NOMO-1 treated with dmso at 0.1 percent for 144 hours (cell line): Measurements from ENCODE around the gene SYT15B.
"Not testable (repeated sequence)": the region's sequence is repeated elsewhere in the genome, so short reads cannot be mapped to it uniquely, and the experiment has no call there.

ENCODE experiments used
- DNase-seq: peaks from one replicate; lab custom pipeline; 2025; ENCODE audit not compliant: unreplicated experiment; lab: John Stamatoyannopoulos, UW

Gene SYT15B

DNA sequence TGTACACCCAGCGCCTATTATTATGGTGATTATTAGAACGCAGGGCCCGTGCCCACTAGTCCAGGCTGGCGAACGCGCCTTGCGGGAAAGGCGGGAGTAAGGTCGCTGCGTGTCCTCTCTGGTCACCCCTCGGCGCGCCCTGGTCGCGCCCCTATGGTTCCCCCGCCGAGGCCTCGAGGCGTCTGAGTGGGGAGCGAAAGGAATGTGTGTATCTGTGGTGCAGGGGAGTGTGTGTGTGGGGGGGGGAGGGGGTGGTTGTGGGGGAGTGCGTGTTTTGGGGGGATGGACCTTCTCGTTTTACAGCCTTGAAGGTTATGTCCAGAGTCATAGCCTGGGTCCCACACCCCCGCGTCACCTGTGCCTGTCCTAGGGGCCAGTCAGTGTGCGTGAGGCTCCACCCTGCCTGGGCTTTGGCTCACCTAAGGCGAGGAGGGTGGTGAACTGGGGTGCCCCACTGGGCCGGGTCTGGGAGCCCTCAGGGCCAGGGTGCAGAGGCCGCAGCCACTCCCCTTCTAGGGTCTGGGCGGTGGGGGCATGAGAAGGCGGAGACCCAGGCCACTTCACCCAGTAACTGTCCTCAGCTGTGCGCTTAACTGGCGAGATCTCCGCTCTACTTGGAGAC, at the start of gene SYT15B:
SYT15B (minus strand) TSS at position 39 of the 622 bp plus-strand sequence. CDS start 952 bp downstream, outside the sequence.
- not testable (repeated sequence) for DNase-seq

DNA sequence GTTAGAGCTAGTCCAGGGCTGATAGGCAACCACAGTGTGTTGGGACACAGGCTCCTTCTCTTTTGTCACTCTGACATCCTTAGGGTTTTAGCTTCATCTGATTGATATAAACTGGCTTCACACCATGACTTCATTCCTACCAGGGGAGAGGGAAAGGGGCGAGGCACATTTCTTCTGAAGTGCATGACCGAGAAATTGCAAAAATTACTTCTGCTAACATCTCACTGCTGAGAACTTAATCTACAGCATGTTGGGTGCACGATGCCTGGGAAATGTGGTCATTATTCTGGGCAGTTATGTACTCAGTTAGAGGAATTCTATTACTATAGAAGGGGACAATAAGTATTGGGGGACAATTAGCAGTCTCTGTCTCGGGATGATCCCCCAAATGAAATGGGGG, 16.2 kb upstream of the SYT15B start:
- DNase-seq, result not testable (repeated sequence)

DNA sequence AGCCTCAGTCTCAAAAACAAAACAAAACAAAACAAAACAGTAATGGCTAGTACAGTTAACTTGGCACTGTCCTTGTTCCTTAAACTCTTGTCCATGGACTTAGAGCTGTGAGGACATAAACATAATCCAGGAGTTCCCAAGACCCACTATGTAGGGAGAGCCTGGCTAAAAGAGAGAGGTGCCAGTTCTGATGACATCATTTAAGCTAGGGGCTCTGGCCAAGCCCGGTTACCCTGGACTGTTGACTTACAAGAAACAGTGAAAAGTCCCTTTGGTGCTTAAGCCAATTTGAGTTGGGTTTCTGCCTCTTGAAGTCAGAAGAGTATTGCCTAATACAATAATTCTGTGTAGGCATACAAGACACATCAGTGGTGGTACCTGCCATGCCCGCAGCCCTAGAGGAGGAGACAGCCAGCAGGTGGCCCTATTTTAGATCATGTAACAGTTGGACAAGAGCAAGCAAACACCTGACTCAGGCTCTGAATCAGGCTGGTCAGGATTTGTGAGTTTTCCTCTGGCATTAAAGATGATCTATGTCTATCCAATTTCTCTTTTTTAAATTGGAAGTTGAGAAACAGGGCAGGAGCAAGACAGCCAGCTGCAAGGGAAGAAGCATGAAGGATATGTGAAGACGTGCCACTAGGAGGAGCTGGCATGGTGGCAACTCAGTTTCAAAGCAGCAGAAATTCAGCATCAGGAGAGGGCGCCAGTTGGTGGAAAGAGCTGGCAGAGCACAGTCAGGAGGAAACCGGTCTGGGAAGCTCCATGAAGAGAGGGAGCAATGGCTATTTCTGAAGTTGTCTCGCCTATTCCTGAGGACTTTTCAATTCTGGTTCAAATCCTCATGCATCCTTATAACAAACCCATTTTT, 12.2 kb upstream of the SYT15B start:
- not testable (repeated sequence) for DNase-seq

DNA sequence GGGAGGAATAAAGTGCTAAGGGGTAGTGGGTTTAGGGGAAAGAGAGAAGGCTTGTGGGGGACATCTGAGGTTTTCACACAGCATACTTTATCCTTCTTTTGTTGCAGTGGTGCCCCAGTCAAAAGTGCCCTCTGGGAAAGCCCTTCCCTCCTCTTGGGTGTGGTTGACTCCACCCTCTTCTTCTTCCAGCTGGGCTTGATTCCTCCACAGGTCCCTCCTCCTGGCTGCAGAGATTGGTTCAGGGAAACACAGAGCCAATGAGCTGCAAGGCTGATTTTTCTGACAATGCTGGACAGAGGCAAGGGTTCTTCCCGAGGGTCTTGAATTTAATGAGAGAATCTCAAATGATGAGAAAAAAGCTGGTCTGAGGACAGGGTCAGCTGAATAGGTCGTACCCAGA, 7.4 kb upstream of the SYT15B start:
- not testable (repeated sequence) for DNase-seq

DNA sequence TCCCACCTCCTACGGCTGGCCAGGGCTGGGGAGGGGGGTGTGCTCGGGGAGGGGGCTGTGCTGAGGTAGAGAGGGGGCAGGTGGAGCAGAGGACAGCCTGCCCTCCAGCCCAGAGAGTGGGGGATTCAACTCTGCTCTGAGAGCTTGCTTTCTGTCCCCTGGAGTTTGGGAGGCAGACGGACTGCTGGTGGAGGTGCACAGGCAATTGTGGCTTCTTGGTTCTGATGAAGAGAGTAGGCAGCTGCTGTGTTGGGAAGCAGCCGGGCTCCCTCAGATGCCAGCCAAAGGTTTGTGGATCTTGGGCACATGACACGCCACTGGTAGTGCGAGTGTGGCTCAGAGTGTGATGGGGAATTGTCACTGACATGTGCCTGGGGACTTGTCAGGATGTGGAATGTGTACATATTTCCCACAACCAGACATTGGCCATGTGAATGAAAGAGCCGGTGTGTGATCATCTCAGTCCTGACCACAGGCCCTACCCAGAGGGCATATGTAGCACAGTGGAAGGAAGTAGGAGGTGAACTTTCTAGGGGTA, 5.3 kb upstream of the SYT15B start:
- DNase-seq, result not testable (repeated sequence)

DNA sequence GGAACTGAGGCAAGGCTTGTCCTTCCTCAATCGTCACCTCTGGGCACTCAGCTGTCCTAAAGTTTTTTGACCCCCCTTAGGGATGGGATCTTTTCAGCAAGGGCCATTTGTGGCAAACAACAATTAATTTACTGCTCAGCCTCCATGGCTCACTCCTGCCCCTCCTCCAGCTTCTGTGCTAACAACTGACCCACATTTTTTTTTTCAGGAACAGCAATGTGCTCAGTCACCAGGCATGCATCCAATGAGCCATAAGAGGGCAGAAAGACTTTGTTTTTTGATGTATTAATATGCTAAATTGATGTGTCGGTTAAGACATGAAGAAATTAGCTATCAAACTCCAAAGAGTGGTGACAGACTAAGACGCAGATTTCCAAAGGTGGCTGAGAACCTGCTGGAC, 4.7 kb upstream of the SYT15B start:
- DNase-seq, result not testable (repeated sequence)

DNA sequence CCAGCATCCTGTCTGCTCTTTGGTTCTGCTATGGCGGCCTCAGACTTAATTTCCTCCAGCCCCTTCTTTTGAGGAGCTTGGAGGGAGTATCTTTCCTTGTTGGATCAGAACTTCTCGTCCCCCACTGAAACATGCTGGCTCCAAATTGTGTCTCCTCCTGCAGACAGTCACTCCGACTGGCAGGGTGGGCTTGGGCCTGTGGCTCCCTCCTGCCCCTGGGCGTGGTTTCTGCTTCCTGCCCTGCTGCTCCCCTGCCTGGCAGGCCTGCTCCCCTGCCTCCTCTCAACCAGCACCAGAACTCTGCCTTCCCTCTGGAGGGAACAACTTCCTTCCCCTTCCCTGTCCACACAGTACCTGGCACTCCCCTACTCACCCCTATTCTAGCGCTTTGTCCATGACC, 3.8 kb upstream of the SYT15B start:
- not testable (repeated sequence) for DNase-seq

DNA sequence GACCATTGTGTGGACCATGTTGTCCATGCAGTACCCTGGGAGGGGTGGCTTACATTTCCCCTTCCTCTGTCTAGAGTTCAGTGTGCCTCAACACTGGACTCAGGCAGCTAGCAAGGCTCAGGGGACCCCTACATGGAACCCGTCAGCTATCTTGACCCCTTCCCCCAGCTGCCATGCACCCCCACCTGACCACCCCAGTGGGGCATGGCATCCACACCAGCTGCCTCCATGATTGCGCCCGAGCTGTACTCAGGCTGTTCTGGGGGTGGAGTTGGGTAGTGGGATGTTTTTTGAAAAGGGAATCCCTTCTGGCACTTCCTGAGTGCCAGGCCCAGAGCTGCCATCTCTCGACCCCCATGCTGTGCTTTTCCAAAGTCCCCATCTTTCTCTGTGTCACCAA, 1.8 kb upstream of the SYT15B start:
- not testable (repeated sequence) for DNase-seq

DNA sequence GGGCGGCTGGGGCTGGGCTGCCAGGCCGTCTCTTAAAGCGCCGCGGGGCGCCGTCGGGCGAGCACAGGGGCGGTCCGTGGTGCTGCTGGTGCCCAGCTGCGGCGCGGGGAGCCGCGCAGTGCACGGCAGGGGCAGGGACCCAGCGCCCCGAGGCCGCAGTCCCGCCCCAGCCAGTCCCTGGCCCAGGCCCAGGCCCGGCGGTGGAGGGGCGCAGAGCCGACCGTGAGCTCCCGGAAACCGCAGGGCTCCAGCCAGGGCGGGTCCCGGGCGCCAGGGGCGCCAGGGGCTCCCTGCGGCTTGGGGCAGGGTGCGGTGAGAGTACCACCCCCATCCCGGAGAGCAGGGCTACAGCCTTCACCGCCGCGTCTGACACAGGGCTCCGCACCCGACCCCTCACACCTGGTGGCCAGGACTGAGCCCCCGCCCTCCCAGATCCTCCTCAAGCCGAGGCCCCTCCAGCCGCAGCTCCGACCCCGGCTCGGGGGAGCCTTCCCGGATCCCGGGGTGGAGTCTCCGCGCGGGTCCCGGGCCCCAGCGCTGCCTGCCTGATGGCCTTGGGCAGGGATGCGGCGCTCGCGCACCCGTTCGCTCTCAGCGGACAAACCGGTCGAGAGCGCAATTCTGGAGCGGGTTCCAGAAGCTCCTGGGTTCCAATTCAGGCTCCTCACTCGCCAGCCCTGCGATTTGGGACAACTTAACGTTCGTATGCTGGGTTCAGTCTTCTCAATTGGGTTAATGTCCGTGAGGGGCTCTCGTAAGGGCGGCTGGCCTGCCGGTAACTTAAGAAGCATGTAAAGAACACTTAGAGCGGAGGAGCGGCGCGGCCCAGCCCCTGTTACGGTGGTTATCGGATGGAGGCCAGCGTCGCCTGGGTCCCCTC, 478 bp downstream of the SYT15B start:
- DNase-seq, result not testable (repeated sequence)

DNA sequence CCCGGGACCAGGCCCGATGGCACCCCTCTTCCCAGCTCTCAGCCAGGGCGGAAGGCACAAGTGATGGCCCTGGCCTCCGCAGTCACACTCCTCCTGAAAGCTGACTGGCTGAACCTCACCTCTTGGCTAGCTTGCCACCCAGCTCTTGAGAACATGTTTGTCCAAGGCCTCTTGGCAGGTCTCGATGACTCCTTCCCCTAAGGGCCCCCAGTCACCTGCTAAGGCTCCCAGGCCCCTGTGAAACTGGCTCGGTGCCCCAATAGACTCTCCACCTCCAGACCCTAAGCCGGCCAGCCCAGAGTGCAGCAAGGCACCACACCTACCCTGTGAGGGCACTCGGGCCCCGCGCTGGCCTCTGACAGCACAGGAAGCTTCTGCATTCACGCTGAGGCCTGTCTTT, 4.5 kb downstream of the SYT15B start:
- DNase-seq, result not testable (repeated sequence)

DNA sequence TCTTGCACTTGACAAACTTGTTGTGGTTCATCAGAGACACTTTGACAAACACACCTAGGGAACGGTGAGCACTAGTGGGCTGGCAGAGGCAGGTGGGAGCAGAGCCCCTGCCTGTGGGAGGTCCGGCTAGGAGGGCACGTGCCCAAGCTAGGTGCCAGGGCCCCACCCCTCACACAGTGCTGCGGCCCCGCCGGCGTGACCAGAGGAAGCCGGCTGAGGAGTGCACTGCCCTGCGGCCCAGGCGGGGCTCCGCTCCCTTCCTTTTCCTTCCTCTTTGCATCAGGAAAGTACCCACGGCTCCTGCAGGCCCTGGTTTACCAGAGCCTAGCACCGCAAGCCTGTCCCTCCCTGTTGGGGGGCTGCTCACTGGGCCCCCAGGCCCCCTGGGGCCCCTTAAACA, 7.2 kb downstream of the SYT15B start:
- not testable (repeated sequence) for DNase-seq

DNA sequence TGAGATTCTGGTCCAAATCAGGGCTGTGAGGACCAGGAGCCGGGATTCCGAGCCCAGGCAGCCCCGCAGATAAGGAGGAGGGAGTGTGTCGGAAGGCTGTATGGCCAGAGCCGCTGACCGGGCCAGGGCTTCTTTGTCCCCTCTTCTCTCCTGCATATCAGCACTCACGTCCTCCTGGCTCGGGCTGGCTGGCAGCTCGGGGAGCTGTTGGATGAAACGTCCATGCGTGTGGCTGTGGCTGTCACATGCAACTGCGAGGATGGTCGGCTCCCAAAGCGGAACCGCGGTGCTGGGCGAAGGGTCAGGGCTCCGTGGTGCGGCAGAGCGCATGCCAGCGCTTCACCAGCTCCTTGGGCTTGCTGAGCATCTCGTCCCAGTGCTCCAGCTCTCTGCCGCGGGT, 9.5 kb downstream of the SYT15B start:
- DNase-seq, result not testable (repeated sequence)

DNA sequence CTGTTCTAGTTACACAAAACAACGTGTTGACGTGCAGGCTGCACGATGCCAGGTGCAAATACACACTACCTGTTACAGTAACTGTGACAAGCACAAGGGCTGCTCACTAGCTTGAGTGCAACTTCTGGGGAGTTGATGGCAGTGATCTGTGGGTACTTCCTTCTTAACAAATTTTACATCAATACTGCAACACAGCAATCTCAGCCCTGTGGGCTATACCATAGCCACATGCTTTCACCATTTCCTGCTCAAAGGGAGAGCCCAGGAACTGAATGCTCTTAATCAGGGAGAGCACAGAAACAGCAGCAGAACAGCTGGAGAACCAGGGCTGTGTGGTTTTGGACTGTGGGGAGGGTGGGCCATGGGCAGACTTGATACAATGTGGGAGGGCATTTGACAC, 10.2 kb downstream of the SYT15B start:
- DNase-seq, result not testable (repeated sequence)

DNA sequence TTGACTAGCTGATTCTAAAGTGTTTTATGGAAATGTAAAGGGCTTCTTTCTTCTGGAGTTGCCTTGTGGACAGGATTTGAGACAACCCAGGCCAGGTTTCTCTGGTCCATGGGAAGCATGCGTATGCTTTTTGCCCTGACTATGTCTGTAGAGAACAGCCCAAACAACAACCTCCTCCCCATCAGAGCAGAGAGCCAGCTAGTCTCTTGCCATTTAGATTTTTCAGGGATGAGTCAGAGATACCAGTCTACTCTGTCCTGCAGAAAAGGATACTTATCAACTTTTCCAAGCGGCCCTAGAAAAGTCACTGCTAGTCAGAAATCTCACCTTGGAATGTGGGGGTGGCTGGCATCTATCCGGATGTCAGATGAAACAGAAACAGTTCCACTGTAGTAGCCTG, 11.6 kb downstream of the SYT15B start:
- not testable (repeated sequence) for DNase-seq

DNA sequence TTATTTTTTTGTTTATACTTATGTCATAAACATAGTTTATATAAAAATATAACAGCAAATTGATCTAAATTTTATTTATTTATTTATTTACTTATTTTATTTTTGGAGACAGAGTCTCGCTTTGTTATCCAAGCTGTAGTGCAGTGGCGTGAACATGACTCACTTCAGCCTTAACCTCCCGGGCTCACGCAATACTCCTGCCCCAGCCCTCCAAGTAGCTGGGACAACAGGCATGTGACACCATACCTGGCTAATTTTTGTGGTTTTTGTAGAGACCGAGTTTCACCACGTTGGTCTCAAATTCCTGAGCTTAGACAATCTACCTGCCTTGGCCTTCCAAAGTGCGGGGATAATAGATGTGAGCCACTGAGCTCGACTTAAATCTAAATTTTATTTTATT, 13.0 kb downstream of the SYT15B start:
- not testable (repeated sequence) for DNase-seq

DNA sequence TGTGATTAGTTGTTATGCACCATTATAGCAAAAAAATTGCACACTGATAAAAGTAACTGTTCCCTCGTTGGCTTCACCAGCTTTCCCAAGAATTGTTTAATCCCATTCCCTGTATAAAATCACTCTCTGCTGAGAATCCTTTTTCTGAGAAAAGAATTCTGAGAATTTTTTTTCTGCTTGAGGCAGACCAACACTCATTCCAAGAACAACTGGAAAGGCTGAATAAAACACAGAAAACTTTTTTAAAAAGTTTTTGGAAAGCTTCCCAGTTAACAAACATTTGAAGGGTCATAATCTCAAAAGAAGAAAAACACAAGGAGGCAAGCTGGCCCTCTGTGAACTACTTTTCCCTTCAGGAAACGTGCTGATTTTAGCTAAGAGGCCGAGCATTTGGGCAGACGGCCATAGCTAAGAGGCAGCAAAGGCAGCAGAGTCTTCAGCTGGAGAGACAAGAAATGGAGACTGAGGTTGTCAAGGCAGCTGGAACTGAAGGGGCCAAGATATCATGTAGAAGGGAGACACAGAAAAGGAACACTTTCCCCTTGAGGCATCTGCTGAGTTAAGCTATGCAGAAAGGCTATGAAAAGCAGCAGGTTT, 16.5 kb downstream of the SYT15B start:
- DNase-seq, result not testable (repeated sequence)

DNA sequence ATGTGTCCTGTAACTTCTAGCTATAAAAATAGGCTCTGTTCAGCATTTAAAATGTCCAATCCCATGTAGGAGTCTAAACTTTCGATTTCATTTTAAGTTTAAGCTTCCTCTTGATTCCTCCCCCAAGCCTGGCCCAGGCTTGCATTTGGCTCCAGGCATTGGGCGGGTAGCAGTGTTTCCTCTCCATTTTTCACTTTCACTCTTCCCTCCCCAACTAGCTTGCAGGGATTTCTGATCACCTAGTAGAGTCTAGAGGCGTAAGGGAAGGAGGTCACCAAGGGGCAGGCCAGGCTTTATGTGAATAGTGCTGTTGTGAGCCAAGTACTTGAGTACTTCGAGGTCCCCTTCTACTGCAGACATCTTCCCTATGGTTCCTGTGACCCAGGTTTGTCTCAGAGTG, 18.5 kb downstream of the SYT15B start:
- not testable (repeated sequence) for DNase-seq

DNA sequence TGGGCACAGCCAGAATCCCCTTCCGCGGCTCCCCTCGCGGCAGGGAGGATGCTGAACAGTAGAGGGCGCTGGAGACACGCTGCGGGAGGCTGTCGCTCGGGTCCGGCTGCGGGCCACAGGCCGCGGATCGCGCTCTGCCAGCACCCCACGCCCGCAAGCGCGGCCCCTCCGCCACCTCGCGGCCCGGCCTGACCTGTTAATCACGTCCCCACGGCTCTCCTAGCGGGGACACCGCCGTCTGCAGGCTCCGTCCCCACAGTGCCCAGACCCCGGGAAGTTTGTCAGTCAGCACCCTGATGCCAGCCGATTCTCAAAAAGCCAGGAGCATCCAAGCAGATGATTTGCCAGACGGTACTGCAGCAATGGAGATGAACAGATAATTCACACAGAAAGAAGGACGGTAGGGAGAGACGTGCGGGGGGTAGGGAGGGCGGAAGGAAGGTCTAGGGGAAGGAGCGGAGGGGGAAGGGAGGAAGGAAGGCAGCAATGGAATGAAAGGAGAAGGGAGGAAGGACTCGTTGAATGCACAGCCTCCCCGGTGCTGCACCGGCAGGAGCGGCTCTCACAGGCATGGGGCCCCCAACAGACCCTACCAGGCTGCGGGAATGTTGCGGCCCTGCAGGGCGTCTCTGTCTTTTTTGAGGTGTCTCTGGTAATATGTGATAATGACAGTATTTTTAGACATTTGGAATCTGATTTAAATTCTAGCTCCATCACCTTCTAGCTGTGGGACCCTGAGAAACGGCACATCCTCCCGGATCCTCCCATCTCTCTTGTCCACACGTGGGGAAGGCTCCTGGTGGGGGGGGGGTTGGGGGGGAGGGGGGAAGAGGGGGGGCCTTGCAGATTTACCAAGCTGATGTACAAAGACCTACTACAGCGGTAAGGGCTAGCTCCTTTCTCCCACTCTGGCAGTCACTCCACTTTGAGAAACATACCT, 19.5 kb downstream of the SYT15B start:
- not testable (repeated sequence) for DNase-seq

DNA sequence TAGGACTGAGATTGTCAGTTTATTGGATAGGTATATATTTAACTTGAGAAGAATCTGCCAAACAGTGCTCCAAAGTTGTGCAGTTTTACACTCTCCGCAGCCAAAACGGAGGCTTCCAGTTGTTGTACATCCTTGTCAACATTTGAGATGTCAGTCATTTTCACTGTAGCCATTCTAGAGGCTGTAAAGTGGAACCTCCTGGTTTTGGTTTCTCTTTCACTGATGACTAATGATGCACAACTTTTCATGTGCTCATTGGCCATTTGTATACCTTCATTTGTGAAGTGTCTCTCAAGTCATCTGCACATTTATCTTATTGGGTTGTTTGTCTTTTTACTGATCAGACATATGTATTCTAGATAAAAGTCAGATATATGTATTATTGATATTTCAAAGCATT, 22.5 kb downstream of the SYT15B start:
- not testable (repeated sequence) for DNase-seq
